PC-3 (cell line): ENCODE measurements around the gene AIPL1. TPM values are rescaled to one million over a fixed set of nuclear protein-coding genes. Genes with fewer than 3 reads are reported as not detected.

Experiments
- ATAC-seq: fragments of 200-7000 bp; cut with Tn5 transposase; 2 replicates; pipeline ENCODE4 v1.9.1; 2020; ENCODE audit warnings: mild to moderate bottlenecking, moderate library complexity
- BruUV-seq: library from RNA; stranded (reverse); fragments of 400-500 nt; replicated peaks from 2 replicates; lab custom pipeline; 2021; lab: Mats Ljungman, UMichigan
- CTCF ChIA-PET: fragments of 300-600 bp; sonication (Branson Sonifier 250); formaldehyde crosslinking; loops from one replicate; lab custom pipeline; 2022; ENCODE audit warnings: antibody characterized with exemption; lab: Charles Lee
- POLR2A ChIA-PET: fragments of 300-600 bp; sonication (Branson Sonifier 250); formaldehyde crosslinking; loops from one replicate; lab custom pipeline; 2022; ENCODE audit warnings: antibody characterized with exemption; ENCODE audit not compliant: unreplicated experiment; lab: Charles Lee
- DNase-seq: peaks from one replicate; pipeline ENCODE4 v3.0.0-alpha.2; 2015
- H2AFZ ChIP-seq: fragments of 300-600 bp; sonication (generic); 2 replicates; pipeline ENCODE4 v1.6.0; 2016; ENCODE audit warnings: antibody characterized with exemption, low read length
- H3F3A ChIP-seq: fragments of 300-600 bp; sonication (generic); one replicate; pipeline ENCODE4 v1.6.0; 2017; ENCODE audit warnings: antibody characterized with exemption, low read length, control low read depth, mild to moderate bottlenecking; ENCODE audit not compliant: unreplicated experiment
- H3K27ac ChIP-seq: fragments of 300-600 bp; sonication (generic); 2 replicates; pipeline ENCODE4 v1.5.1; 2016; ENCODE audit warnings: mild to moderate bottlenecking, low read length
- H3K27me3 ChIP-seq: fragments of 300-600 bp; sonication (generic); 2 replicates; pipeline ENCODE4 v1.6.1; 2016; ENCODE audit warnings: low read length, mixed read lengths
- H3K36me3 ChIP-seq: fragments of 300-600 bp; sonication (generic); 2 replicates; pipeline ENCODE4 v1.6.1; 2016; ENCODE audit warnings: low read depth, mixed run types, low read length, mixed read lengths
- H3K4me1 ChIP-seq: fragments of 300-600 bp; sonication (generic); 2 replicates; pipeline ENCODE4 v1.5.1; 2016; ENCODE audit warnings: low read length; ENCODE audit not compliant: insufficient read depth
- H3K4me2 ChIP-seq: fragments of 300-600 bp; sonication (generic); 2 replicates; pipeline ENCODE4 v1.6.0; 2016; ENCODE audit warnings: low read length
- H3K4me3 ChIP-seq: fragments of 300-600 bp; sonication (generic); 2 replicates; pipeline ENCODE4 v1.5.1; 2016; ENCODE audit warnings: mild to moderate bottlenecking, low read length, mixed read lengths
- H3K79me2 ChIP-seq: fragments of 300-600 bp; sonication (generic); 2 replicates; pipeline ENCODE4 v1.6.1; 2017; ENCODE audit warnings: low read length, mixed read lengths
- H3K9ac ChIP-seq: fragments of 300-600 bp; sonication (generic); 2 replicates; pipeline ENCODE4 v1.6.0; 2016; ENCODE audit warnings: mild to moderate bottlenecking, low read length
- H3K9me2 ChIP-seq: fragments of 300-600 bp; sonication (generic); replicated peaks from 2 replicates; pipeline ENCODE4 v1.6.1; 2016; ENCODE audit warnings: mixed run types, low read length, mixed read lengths
- H3K9me3 ChIP-seq: fragments of 300-600 bp; sonication (generic); 2 replicates; pipeline ENCODE4 v1.6.1; 2016; ENCODE audit warnings: low read length, mixed read lengths
- H4K20me1 ChIP-seq: fragments of 300-600 bp; sonication (generic); 2 replicates; pipeline ENCODE4 v1.6.1; 2016; ENCODE audit warnings: low read length, mixed read lengths
- CTCF ChIP-seq: fragments of 300-600 bp; sonication (generic); conservative IDR thresholded peaks from 2 replicates; pipeline ENCODE4 v1.5.1; 2017; ENCODE audit warnings: antibody characterized with exemption, low read depth, mild to moderate bottlenecking, low read length
- EZH2 ChIP-seq: fragments of 300-600 bp; sonication (generic); IDR thresholded peaks from one replicate; pipeline ENCODE4 v1.6.1; 2017; ENCODE audit warnings: antibody characterized with exemption, mild to moderate bottlenecking, low read length; ENCODE audit not compliant: unreplicated experiment
- EZH2phosphoT487 ChIP-seq: fragments of 300-600 bp; sonication (generic); IDR thresholded peaks from 2 replicates; pipeline ENCODE4 v1.6.1; 2018; ENCODE audit warnings: mild to moderate bottlenecking, antibody characterized with exemption, low read length, borderline replicate concordance
- intact Hi-C: fragments of 100-400 bp; cut with micrococcal nuclease; formaldehyde crosslinking; loops from 2 replicates; pipeline ENCODE4 v1.9.0; 2023
- total RNA-seq: library from RNA; depleted of rRNA; stranded (reverse); fragments of >200 nt; gene quantifications from 2 replicates; pipeline ENCODE4 v1.2.3, GENCODE V29; 2014

The AIPL1 gene
- total RNA-seq, 1 experiment from 2014 or later: not detected

DNA sequence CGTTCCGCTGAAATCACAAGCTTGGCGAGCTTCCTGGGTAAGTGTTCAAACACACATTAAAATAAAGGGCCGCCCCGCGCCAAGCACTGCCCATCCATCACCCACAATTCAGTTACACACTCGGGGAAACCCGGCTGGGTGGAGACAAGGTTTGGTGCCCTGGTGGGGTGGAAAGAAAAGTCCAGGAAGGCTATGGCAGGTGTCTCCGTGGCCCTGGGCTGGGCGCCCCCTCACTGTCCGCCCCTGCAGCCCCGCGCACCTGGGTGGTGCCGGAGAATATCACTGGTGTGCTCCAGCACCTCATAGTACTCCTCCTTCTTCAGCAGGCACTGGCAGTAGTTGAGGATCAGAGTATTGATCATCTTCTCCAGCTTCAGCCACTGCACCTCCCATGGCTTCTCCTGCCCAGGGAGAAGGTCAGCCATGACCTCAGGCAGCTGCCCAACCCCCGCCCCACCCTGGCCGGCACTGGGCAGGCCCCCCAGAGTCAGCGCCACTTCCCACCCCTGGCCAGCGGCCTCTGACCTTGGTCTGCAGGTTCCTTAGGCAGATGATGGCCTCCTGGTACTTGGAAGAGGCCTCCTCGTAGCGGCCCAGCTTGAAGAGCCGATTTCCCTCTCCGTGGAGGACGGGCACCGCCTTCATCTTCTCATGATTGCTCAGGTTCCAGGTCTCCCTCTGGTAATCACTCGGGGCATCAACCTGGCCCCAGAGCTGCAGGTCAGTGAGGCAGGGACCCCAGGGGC is 8.4 kb downstream of the AIPL1 start:
- H3K4me2 ChIP-seq: no peak overlapping the region
- no peaks in the 10 kb centered on the region for H4K20me1 ChIP-seq
- BruUV-seq: no TSS peak
- H3K9ac ChIP-seq: no peak overlapping the region
- H3K9me2 ChIP-seq: no peaks in the 10 kb centered on the region
- ChIA-PET POLR2A (no interaction called here), CTCF (no interaction called here)
- H3K36me3 ChIP-seq: no peaks in the 10 kb centered on the region
- intact Hi-C loops: no loop called here
- H3K4me3 ChIP-seq: no peak overlapping the region
- no peaks in the 10 kb centered on the region for H3K27me3 ChIP-seq
- H3F3A ChIP-seq: no peaks in the 10 kb centered on the region
- H3K4me1 ChIP-seq: no peaks in the 10 kb centered on the region
- ATAC-seq (no peak), DNase-seq (no peak)
- H2AFZ ChIP-seq: no peak overlapping the region
- H3K27ac ChIP-seq: no peak overlapping the region
- H3K9me3 ChIP-seq: peaks cover 3% of the 10 kb centered on the region; the same call in 1 of the 2 replicates
- H3K79me2 ChIP-seq: no peaks in the 10 kb centered on the region
- TF ChIP-seq CTCF: no peak
- no peak for TF ChIP-seq EZH2
- TF ChIP-seq EZH2phosphoT487: no peak

DNA sequence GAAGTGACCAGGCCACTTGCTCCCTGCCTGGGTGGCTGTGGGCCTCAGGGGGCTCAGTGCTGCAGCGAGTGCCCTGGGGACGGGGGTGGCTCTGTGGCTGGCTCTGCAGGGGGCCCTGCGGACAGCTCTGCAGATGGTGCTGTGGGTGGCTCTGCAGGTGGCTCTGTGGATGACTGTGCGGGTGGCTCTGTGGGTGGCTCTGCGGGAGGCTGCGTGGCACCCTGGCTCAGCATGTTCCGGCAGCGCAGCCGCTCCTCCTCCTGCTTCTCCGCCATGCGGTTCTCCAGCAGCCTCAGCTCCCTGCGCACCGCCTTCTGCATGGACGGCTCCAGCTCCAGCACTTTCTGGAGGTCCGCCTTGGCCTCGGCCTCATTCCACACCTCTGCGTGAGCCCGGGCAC is 9.5 kb downstream of the AIPL1 start:
- no peak for DNase-seq
- intact Hi-C loops: no loop called here
- H3K27ac ChIP-seq: no peak overlapping the region
- ChIA-PET CTCF (no interaction called here), POLR2A (no interaction called here)
- no peak overlapping the region for H3K4me3 ChIP-seq
- ATAC-seq: no peak
- BruUV-seq: no TSS peak
- H3K36me3 ChIP-seq: no peaks in the 10 kb centered on the region
- no peaks in the 10 kb centered on the region for H3K4me1 ChIP-seq
- no peaks in the 10 kb centered on the region for H3K9me2 ChIP-seq
- H3K9me3 ChIP-seq: no peaks in the 10 kb centered on the region
- H3K9ac ChIP-seq: no peak overlapping the region
- no peak overlapping the region for H3K4me2 ChIP-seq
- TF ChIP-seq CTCF (no peak), EZH2phosphoT487 (no peak), EZH2 (no peak)
- H3K79me2 ChIP-seq: no peaks in the 10 kb centered on the region
- no peaks in the 10 kb centered on the region for H3K27me3 ChIP-seq
- no peaks in the 10 kb centered on the region for H4K20me1 ChIP-seq
- H3F3A ChIP-seq: no peaks in the 10 kb centered on the region
- H2AFZ ChIP-seq: no peak overlapping the region

DNA sequence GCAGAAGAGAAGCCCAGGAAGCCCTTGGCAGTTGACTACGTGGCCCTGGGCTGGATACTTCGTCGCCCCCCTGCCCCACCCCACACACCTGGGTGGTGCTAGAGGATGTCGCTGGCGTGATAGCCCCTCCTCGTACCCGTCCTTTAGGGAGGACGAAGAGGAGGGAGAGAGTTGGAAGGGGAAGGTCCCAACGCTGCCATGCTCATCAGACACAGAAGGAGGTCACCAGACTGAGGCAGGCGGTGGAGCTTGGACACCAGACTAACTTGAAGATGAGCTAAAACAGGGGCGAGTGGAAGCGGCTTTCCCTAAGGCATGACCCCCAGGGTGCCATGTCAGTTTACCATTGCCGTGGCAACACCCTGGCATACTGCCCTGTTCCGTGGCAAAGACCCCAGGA is 11.0 kb downstream of the AIPL1 start:
- Histone ChIP-seq H3K9ac (no peak overlapping the region), H3K4me1 (no peaks in the 10 kb centered on the region), H3K9me3 (no peaks in the 10 kb centered on the region), H3K27ac (no peak overlapping the region), H3K9me2 (no peaks in the 10 kb centered on the region), H3K4me2 (no peak overlapping the region), H3F3A (no peaks in the 10 kb centered on the region), H3K79me2 (no peaks in the 10 kb centered on the region), H3K4me3 (no peak overlapping the region), H3K27me3 (no peaks in the 10 kb centered on the region), H2AFZ (no peak overlapping the region), H4K20me1 (no peaks in the 10 kb centered on the region), H3K36me3 (no peaks in the 10 kb centered on the region)
- DNase-seq (no peak), ATAC-seq (no peak)
- intact Hi-C loops: loop anchor here (5.0 kb wide), 1 partner anchor 917 kb away; no protein-coding TSS in a partner anchor
- POLR2A ChIA-PET: no interaction called here
- TF ChIP-seq EZH2 (no peak), EZH2phosphoT487 (no peak), CTCF (no peak)
- no TSS peak for BruUV-seq
- CTCF ChIA-PET: interaction anchor here (0.5 kb wide), 1 partner anchor 975 kb away, joined by 3 read pairs; no protein-coding TSS in a partner anchor
